GM21390 (cell line): ENCODE measurements around the gene PCNX2.

Source experiments
- ATAC-seq: cut with Tn5 transposase; IDR thresholded peaks from one replicate; pipeline ENCODE4 v1.9.1; 2021; ENCODE audit not compliant: unreplicated experiment

PCNX2 gene

DNA sequence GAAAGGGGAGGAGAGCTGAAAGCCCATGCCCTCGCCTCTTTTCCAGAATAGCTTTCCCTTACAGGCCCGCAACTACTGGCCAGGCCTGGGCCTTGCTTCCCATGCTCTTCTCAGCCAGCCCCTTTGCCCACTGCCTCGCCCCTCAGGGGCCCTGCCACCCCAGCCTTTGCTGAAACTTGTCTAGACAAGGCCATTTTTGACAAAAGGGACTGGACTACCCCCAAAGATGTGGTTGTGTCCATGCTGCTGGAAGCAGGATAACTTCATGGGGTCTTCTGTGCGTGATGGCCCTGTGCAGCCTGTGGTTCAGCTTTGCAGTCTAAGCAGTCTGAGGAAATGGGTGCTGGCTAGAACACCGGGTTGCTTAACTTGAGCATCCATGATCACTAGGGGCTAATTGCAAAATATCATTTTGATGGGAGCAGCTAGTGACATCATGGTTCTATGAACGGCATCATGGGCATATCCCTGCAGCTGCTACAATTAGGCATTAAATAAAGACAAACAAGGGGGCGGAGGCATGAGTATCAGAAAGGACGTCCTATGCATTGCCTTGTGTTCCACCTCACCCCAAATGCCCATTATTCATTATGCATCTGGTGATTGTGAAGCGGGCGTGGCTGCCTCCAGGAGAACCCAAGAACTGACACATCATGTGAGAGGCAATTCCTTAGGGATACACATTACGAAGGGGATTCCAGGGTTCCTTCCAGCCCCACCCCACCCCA, 308.3 kb downstream of the PCNX2 start:
- ATAC-seq = no peak

DNA sequence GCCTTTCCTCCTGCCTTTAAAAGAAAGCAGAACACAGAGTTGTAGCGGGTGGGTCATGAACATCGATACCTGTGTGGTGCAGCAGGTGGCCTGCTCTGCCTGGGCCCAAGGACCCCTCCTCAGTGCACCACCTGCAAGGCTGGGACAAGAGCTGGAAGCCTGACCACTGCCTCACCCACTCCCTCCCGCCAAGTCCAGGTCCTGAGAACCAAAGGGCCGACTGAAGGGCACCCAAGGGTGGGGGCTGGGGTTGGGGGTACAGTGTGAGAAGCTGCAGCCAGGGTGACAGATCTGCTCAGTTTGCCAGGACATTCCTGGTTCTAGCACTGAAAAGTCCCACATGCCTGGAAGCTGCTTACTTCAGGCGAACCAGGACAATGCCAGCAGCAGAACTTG, 309.0 kb downstream of the PCNX2 start:
- ATAC-seq = no peak

DNA sequence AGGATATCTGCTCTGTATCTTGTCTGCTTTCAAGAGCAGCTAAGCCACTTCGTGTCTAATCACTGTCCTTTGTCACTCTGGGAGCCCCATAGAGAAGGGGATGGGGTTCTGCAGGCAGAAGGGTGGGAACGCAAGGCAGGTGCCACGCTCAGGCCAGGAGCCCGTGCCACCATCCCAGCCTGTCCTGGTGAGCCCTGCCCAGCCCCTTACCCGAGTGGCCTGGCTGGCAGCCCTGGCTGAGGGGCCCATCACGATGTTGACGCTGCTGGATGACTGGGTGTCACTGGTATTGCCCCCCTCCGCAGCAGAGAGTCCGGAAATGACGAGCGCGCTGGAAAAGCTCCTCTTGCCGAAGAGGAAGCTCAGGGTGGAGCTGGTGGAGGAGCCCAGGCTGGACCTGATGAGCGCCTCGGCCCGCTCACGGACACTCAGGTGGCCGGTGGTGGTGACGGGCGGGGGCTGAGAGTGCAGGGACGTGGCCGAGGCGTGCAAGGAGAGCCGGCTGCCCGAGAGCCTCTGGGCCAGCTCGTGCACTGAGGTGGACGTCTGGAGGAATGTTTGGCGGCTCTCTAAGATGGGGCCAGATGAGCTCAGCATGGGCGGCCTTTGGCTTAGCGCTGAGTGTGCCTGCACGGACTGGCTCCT, 309.5 kb downstream of the PCNX2 start:
- ATAC-seq = no peak

DNA sequence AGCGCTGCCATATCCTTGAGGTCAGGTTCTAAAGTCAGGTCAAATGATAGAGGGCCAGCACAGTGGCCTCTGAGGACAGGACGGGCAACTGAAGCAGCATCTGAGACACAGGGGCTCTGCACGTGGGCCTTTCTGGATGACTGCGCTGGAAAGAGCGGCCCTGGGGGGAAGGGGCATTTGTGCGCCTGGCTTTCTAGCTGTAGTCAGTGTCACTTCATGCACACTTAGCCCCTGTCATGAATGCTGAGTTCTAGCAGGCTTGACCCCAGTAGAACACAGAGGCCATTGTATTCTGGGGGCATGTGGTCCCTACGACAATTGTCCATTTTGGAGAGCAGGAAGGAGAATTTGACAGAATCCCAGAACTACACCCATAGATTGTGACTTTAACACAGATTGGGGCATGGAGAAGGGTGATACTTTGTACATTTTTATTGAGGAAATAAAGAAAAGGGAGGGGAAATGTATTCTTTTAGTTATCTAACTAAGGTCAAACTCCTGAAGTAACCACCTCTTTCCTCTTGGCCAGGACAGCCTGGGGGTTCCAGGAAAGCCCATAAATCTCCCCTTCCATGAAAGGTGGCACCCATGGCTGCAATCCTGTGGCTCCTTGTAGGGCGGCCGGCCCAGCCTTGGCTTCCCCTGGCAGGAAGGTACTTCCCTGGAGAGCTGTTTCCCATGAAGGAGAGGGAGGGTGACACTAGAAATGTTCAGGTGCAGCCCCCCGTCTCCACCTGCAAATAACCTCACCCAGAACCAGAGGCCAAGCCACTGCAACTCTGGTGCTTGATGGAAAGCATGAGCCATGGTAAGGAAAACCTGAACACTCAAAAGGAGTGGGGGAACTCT, 310.7 kb downstream of the PCNX2 start:
- no peak for ATAC-seq

DNA sequence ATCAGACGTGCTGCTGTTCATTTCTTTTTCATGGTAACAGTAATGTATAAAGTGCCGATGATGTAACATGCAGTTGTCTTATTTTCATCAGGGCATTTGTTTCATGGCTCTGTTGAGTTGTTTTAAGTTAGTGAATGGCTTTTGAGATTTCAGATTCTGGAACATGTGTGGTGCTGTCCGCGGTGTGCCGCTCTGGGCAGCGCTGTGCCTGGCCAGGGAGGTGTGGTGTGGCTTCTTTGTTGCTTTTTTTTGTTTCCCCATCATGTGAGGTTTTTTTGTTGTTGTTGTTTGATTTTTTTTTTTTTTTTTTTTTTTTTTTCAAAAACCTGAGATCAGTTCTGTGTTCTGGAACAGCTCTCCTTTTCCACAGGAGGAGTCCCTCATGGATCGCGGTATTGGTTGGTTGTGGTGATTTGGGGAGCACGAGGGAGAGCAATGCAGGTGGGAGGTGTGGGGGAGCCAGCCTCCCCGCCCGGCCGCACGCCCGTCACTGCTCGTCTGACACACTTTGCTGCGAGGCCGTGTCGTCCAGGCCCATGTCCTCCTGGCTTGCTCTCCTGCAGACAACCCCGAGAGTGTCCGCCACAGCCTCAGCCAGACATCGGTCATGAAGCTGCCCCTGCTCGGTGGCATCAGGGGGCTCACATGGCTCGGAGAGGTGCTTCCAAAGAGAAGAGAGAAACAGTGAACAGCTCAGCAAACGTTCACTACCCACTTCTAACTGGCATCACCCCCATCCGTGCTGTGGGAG, 311.5 kb downstream of the PCNX2 start:
- ATAC-seq = no peak

DNA sequence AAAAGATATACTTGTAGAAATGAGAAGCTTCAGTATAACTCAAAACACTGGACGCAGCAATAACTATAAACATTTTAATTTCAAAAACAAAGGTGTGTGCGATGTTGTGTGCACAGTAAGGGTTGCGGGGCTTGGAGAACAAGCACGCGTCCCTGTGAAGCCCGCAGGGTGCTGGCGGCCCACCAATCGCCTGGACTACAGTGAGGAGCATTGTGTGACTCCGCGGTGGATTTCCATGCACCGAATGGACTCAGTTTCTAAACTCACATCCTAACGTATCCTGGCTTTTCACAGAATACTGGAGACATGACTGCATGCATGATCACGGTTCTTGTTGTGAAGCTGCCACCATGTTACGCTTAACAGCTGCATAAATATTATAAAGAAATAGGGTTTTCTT, 312.1 kb downstream of the PCNX2 start:
- ATAC-seq = no peak

DNA sequence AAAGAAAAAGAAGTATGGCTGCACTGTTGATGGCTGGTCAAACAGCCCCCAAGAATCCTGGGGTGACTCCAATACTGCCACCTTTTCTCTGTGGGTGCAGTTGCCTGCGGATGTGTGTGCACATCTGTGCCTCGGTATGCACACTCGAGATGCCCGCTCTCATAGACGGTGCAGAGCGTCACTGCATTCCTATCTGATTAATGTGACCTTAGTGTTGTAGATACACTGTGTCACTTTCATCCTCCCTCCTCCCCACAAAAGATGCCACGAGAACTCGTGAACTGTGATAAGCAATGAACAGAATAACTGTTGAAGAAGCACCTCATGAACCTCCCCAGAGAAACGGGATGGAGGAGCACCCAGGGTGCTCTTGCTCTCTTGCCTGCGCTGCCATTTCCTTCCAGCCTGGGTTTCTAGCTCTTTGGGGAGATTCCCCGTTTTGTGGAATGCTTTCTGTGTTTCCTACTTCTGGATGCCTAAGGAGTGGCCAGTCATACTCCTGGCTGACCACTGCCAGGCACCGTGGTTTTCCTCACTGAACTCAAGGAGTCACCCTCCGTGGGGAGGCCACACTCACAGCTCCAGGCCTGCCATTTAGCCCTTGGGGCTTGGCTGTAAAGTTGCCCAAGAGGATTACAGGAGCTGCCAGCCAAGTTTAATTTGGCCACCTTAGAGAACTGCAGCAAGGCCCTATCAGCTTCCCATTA, 313.1 kb downstream of the PCNX2 start:
- ATAC-seq = no peak

DNA sequence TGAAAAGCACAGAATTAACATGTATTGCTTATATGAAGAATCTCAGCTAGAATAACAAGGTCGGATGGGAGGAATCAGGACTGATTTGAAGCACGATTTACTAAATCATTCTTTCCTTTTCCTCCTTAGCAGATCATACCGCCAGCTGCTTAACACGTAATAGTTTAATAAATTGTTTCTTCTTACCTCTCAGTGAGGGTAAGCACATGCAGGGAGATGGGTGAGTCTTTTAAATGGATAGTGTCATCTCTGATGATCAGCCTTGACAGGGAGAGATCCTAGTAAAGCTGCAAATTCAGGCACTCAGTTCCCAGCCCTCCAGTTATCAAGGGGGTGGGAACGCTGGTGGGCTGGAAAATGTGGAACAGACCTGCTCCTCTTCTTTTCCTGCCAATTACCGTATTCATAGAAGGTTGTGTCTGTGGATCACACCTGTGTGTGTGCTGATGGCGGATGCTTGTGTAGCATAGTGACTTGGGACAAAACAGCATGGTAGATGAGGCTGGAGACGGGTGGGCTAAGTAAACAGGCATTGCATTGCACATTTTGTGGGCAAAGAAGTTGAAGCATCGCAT, 314.5 kb downstream of the PCNX2 start:
- ATAC-seq = no peak

DNA sequence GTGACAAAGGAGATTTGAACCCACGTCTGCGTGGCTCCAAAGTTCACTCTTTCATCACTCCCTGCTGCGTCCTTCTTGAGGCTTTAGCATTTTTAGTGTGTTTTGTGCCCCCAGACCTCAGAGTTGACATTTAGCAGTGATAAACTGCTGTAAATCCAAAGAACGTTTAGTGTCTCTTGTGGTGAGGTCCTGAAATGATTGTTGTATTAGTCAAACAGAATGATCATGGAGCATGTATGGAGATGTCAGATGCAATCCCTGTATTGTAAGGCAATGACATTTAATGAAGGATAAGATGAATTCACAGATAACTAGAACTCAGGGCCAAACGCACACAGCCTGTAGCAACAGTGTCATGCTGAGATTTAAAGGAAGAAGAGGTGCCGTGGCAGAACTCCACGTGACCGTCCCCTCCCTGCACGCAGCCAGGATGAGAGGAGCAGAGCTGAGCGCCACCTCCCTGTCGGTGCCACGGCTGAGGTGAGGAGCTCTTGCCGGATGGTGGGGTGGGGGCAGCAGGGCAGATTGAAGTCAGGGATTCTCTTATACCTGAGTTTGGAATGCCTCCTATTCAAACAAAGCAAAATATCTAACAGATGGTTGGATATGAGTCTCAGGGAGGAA, 315.1 kb downstream of the PCNX2 start:
- ATAC-seq = no peak

DNA sequence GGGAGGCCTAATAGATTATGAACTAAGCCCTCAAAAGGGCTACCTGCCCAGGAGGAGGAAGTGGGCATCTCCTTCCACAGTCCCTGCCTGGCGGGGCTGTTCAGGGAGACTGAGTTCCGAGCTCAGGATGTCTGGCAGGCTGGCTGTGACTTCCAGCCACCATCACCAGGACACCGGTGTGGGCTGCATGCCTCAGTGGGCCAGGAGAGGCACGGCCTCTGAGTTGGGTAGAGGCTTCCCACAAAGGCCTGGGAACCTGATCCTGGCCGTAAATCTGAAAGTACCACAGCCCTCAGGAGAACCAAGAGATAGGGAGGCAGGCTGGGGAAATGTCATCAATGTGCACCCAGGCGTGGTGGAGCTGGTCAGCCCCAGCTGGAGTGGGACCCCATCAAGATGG, 316.0 kb downstream of the PCNX2 start:
- ATAC-seq = no peak

DNA sequence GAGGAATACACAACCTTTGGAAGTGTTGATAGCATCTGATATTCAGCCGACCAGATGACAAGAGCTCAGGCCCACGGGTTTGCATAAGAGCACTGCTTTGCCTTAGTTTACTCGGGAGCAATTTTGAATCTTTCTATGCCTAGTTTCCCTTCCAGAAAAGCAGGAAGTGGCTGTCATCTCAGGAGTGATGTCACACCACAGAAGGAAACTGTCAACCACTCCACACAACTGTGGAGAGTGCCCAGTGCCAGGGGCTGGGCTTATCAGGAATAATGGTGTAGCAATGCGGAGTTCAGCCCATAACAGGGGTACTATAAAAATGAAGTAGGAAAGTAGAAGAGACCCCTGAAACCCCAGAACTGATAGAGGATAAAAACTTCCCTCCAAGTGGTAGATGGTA, 316.7 kb downstream of the PCNX2 start:
- no peak for ATAC-seq

DNA sequence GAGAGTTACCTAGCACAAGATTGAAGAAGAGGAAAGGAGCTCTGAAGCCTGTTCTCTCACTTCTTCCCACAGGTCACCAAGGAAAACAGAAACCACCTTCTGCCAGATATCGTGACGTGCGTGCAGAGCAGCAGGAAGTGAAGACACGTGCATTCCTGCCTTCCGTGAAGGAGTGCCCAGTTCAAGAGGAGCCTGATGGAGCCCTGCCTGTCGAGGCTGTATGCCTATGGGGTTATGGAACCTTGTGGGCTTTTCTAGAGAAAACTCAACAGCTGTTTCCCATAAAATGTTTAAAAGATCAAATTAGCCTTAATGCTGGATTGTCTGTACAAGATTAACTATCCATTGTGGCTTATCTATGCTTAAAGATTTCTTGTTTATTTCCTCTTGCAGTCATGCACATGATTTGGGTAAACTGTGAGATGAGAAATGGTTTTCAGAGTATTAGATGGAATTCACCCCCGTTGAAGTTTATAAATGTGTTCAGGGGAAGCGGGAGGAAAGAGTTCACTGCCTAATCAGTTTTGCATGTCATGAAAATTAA, 317.4 kb downstream of the PCNX2 start:
- ATAC-seq = peak; percentile 48

DNA sequence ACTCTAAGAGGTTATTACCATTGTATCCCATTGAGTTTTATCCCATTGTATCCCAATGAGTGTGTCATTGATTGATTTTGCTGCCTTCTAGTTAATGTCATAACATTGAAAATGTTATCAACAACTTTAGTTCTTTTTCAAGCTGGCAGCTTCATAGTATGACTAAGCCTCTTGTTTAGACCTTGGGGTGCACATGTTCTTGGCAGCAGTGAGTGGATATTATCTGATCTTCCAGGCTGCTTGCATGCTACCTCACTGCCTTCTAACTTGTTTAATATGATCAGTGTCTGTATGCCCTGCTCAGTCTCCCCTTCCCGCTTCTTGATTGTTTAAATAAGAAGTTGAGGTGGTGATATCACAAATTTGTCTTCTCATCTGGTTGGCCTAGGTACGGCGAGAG, 320.6 kb downstream of the PCNX2 start:
- ATAC-seq = no peak

DNA sequence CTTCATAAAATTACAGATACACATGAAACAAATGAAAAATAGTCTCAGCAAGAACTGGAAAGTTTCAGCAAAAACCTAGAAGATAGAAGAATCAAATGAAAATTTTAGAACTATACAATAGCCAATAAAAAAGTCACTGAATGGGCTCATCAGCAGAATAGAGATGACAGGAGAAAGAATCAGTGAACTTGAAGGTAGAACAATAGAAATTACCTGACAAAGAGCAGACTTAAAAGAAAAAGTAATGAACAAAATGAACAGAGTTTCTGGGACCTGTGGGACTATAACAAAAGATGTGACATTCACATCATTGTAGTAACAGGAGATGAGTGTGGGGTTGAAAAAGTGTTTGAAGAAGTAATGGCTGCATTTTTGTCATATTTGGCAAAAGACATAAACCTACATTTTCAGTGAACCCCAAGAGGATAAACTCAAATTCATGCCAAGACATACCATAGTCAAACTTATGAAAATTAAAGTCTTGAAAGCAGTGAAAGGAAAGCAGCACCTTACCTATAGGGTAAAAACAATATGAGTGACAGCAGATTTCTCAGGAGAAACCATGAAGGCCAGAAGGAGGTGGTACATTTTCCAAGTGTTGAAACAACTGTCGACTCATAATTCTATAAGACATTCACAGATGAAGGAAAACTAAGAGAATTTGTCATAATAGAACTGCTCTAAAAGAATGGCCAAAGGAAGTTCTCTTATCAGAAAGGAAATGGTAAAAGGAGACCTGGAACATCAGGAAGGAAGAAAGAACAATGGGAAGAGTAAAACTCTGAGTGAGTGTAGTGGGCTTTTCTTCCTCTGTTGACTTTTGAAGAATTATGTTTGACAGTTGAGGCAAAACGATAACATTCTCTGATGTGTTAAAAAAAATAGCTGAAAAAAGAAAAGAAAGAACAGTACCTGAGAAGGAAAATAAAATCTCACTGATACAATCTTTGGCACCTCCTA, 321.6 kb downstream of the PCNX2 start:
- ATAC-seq = no peak

DNA sequence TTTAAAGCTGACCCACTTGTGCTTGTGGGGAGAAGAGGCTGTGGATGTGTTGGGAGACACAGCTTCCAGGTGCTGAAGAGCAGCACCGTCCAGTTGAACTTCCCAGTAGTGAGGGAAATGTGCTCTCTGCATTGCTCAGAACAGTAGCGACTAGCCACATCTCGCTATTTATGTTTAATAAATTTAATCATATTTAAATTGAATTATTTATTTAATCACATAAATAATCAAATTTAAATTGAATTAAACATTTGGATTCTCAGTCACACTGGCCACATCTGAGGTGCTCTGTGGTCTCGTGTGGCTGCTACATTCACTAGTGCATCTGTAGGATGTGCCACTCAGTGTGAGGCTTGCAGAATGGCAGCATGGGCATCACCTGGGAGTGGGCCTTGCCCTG, 325.0 kb downstream of the PCNX2 start:
- ATAC-seq = no peak

DNA sequence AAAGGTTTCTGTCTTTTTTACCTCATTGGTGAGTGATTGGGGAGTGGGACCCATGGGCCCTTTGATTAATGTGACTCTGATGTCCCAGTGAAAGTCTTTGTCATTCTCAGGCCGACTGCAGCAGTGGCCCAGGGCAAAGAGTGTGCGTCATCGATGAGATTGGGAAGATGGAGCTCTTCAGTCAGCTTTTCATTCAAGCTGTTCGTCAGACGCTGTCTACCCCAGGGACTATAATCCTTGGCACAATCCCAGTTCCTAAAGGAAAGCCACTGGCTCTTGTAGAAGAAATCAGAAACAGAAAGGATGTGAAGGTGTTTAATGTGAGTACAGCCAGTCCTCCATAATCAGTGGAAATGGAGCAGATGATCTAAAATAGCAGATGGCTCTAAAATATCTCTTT, 325.7 kb downstream of the PCNX2 start:
- ATAC-seq = no peak

DNA sequence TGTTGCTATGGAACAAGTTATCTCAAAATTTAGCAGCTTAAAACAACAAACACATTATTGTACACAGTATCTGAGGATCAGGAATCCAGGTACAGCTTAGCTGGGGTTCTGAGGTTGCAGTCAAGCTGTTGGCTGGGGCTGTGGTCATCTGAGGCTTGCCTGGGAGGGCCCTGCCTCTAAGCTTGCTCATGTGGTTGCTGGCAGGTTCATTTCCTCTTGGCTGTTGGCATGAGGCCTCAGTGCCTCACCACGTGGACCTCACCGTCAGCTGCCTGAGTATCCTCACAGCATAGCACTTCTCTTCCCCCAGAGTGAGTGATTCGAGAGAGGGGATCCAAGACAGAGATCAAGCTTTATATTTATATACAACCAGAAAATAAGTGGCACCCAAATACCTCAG, 326.6 kb downstream of the PCNX2 start:
- no peak for ATAC-seq

DNA sequence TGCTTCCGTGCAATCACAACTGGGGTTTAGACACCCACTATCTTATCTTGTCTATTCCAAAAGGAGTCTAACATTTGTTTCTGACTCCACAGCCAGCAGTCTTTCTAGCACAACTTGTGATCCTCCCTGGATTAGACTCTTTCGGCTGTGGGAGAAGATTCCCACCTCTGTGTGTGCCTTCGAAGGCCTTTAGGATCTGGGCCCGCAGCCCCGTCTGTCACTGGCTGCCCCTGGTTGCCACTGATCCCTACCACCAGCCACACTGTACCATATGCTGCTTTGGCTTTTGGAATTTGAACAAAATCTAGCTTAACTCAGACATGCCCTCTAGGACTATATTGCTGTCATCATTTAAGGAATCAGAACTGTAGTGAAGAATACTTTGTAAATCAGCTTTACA, 327.1 kb downstream of the PCNX2 start:
- ATAC-seq = no peak
